ENCODE measurements around the gene COL8A2. TPM values are rescaled to one million over a fixed set of nuclear protein-coding genes. Genes with fewer than 3 reads are reported as not detected.
A peak's percentile ranks its signal among the peaks of the same experiment; 100 is the strongest.

The COL8A2 gene
- polyA plus RNA-seq, 1 donor from 2014 or later, result not detected

GRCh38 chr1:36135796-36136195, 10.8 kb upstream of the COL8A2 start:
- Mint-ChIP-seq H3K27ac (peak overlapping the region in 1 of 3 donors; percentile 47), H3K9me3 (no peaks in the 10 kb centered on the region), H3K4me1 (peaks cover 0 to 2% (median 0%) of the 10 kb centered on the region in 3 donors), H3K27me3 (no peaks in the 10 kb centered on the region), H3K36me3 (no peaks in the 10 kb centered on the region), H3K4me3 (peak overlapping the region in 1 of 4 donors; percentile 59)

GRCh38 chr1:36135330-36135667, 10.3 kb upstream of the COL8A2 start:
- Mint-ChIP-seq H3K9me3 (no peaks in the 10 kb centered on the region), H3K4me3 (peak overlapping the region in 1 of 4 donors; percentile 59), H3K27ac (no peak overlapping the region), H3K27me3 (no peaks in the 10 kb centered on the region), H3K36me3 (no peaks in the 10 kb centered on the region), H3K4me1 (no peaks in the 10 kb centered on the region)

- H3K9me3 Mint-ChIP-seq, result no peaks in the 10 kb centered on the region
Observed at GRCh38 chr1:36134505-36135329, 9.7 kb upstream of the COL8A2 start.

GRCh38 chr1:36134031-36134430, 9.0 kb upstream of the COL8A2 start:
- H3K9me3 Mint-ChIP-seq, result no peaks in the 10 kb centered on the region
- H3K27ac Mint-ChIP-seq, result no peak overlapping the region
- H3K27me3 Mint-ChIP-seq, result no peaks in the 10 kb centered on the region
- no peaks in the 10 kb centered on the region for H3K4me1 Mint-ChIP-seq
- H3K36me3 Mint-ChIP-seq, result no peaks in the 10 kb centered on the region
- H3K4me3 Mint-ChIP-seq, result no peak overlapping the region

More at GRCh38 chr1:36134505-36135329, 9.7 kb upstream of the COL8A2 start:
- no peaks in the 10 kb centered on the region for H3K4me1 Mint-ChIP-seq
- H3K36me3 Mint-ChIP-seq, result no peaks in the 10 kb centered on the region
- H3K27ac Mint-ChIP-seq, result no peak overlapping the region
- H3K4me3 Mint-ChIP-seq, result no peak overlapping the region
- H3K27me3 Mint-ChIP-seq, result no peaks in the 10 kb centered on the region

- no peaks in the 10 kb centered on the region for H3K36me3 Mint-ChIP-seq
Observed at GRCh38 chr1:36133484-36133883, 8.5 kb upstream of the COL8A2 start.

GRCh38 chr1:36132029-36132428, 7.0 kb upstream of the COL8A2 start:
- Mint-ChIP-seq H3K27me3 (no peaks in the 10 kb centered on the region), H3K27ac (no peak overlapping the region), H3K9me3 (no peaks in the 10 kb centered on the region), H3K4me3 (no peak overlapping the region), H3K36me3 (no peaks in the 10 kb centered on the region), H3K4me1 (no peaks in the 10 kb centered on the region)

More at GRCh38 chr1:36133484-36133883, 8.5 kb upstream of the COL8A2 start:
- H3K27me3 Mint-ChIP-seq, result no peaks in the 10 kb centered on the region
- no peaks in the 10 kb centered on the region for H3K9me3 Mint-ChIP-seq
- H3K4me3 Mint-ChIP-seq, result no peak overlapping the region
- H3K4me1 Mint-ChIP-seq, result no peaks in the 10 kb centered on the region
- H3K27ac Mint-ChIP-seq, result no peak overlapping the region

- H3K36me3 Mint-ChIP-seq, result no peaks in the 10 kb centered on the region
- H3K9me3 Mint-ChIP-seq, result no peaks in the 10 kb centered on the region
- H3K27me3 Mint-ChIP-seq, result peaks cover 10% of the 10 kb centered on the region
- H3K4me3 Mint-ChIP-seq, result no peak overlapping the region
- H3K27ac Mint-ChIP-seq, result no peak overlapping the region
- H3K4me1 Mint-ChIP-seq, result peaks cover 0 to 3% (median 0%) of the 10 kb centered on the region in 3 donors
Observed at GRCh38 chr1:36128905-36129206, 3.8 kb upstream of the COL8A2 start.

GRCh38 chr1:36128126-36128904, 3.3 kb upstream of the COL8A2 start:
- H3K36me3 Mint-ChIP-seq, result no peaks in the 10 kb centered on the region
- H3K27ac Mint-ChIP-seq, result no peak overlapping the region
- peaks cover 4 to 7% (median 4%) of the 10 kb centered on the region in 3 donors for H3K4me1 Mint-ChIP-seq
- no peak overlapping the region for H3K4me3 Mint-ChIP-seq
- no peaks in the 10 kb centered on the region for H3K9me3 Mint-ChIP-seq
- peaks cover 12% of the 10 kb centered on the region for H3K27me3 Mint-ChIP-seq

GRCh38 chr1:36126797-36127500, 1.9 kb upstream of the COL8A2 start:
- H3K9me3 Mint-ChIP-seq, result no peaks in the 10 kb centered on the region
- H3K27ac Mint-ChIP-seq, result no peak overlapping the region
- H3K4me1 Mint-ChIP-seq, result peaks cover 6 to 16% (median 14%) of the 10 kb centered on the region in 3 donors
- peaks cover 17% of the 10 kb centered on the region for H3K27me3 Mint-ChIP-seq
- H3K4me3 Mint-ChIP-seq, result peak overlapping the region in 1 of 4 donors; percentile 9
- no peaks in the 10 kb centered on the region for H3K36me3 Mint-ChIP-seq

- Mint-ChIP-seq H3K27me3 (peaks cover 17% of the 10 kb centered on the region), H3K27ac (peak overlapping the region in 2 of 3 donors; percentile 46 to 54), H3K4me1 (peaks cover 6 to 16% (median 14%) of the 10 kb centered on the region in 3 donors), H3K9me3 (no peaks in the 10 kb centered on the region), H3K4me3 (peak overlapping the region in 3 of 4 donors; percentile 2 to 29 (median 21)), H3K36me3 (no peaks in the 10 kb centered on the region)
Observed at GRCh38 chr1:36126005-36126716, 1.1 kb upstream of the COL8A2 start.

- Mint-ChIP-seq H3K36me3 (no peaks in the 10 kb centered on the region), H3K4me3 (peak overlapping the region; percentile 38 to 88 (median 70)), H3K27me3 (peaks cover 17% of the 10 kb centered on the region), H3K27ac (peak overlapping the region in 1 of 3 donors; percentile 47), H3K9me3 (no peaks in the 10 kb centered on the region), H3K4me1 (peaks cover 6 to 16% (median 14%) of the 10 kb centered on the region in 3 donors)
Observed at GRCh38 chr1:36124404-36125128, 456 bp downstream of the COL8A2 start.

GRCh38 chr1:36123356-36123755, 1.7 kb downstream of the COL8A2 start:
- Mint-ChIP-seq H3K4me1 (peaks cover 6 to 16% (median 14%) of the 10 kb centered on the region in 3 donors), H3K27me3 (peaks cover 17% of the 10 kb centered on the region), H3K4me3 (peak overlapping the region; percentile 26 to 85 (median 54)), H3K9me3 (no peaks in the 10 kb centered on the region), H3K36me3 (no peaks in the 10 kb centered on the region), H3K27ac (peak overlapping the region; percentile 5 to 27 (median 16))

GRCh38 chr1:36122062-36123030, 2.7 kb downstream of the COL8A2 start:
- Mint-ChIP-seq H3K4me3 (peak overlapping the region in 2 of 4 donors; percentile 79 to 85), H3K4me1 (peaks cover 6 to 16% (median 14%) of the 10 kb centered on the region in 3 donors), H3K27ac (no peak overlapping the region), H3K27me3 (peaks cover 17% of the 10 kb centered on the region), H3K9me3 (no peaks in the 10 kb centered on the region), H3K36me3 (no peaks in the 10 kb centered on the region)

Measured in IgD-negative memory B cell (primary cell).